Breast epithelium (tissue), 4 donors: Measurements from ENCODE around the gene RHBDF2. TPM values are rescaled to one million over a fixed set of nuclear protein-coding genes. Genes with fewer than 3 reads are reported as not detected.
A peak's percentile ranks its signal among the peaks of the same experiment; 100 is the strongest.
"Not testable (repeated sequence)": the region's sequence is repeated elsewhere in the genome, so short reads cannot be mapped to it uniquely, and the experiment has no call there.

Experiments used
- DNase-seq, 2 donors: peaks; one replicate each; pipeline ENCODE4 v3.0.0-alpha.2; 2019; ENCODE audit warnings: low spot score in 2 of 2
- H3K27ac ChIP-seq, 2 donors: fragments of 200-600 bp; sonication (generic) in 1 of 2; one replicate each; pipeline ENCODE4 v1.5.1; 2016 to 2019; ENCODE audit warnings: mild to moderate bottlenecking in 1 of 2
- H3K27me3 ChIP-seq, 2 donors: fragments of 200-600 bp; sonication (generic) in 1 of 2; one replicate each; pipeline versions ENCODE4 v1.5.1 to v1.6.0; 2017 to 2019; ENCODE audit warnings: control low read depth in 1 of 2, mild to moderate bottlenecking in 1 of 2
- H3K36me3 ChIP-seq: fragments of 200-600 bp; one replicate; pipeline ENCODE4 v1.5.1; 2019
- H3K4me1 ChIP-seq, 2 donors: fragments of 200-600 bp; sonication (generic); one replicate each; pipeline ENCODE4 v1.5.1; 2016 to 2019; ENCODE audit warnings: control low read depth in 1 of 2
- H3K4me3 ChIP-seq, 3 donors: fragments of 200-600 bp; sonication (generic); 1 replicate in 2 of 3; 2 replicates in 1 of 3; pipeline ENCODE4 v1.5.1; 2016 to 2019; ENCODE audit warnings: mild to moderate bottlenecking in 3 of 3, moderate library complexity in 2 of 3
- H3K9me3 ChIP-seq, 2 donors: fragments of 200-600 bp; sonication (generic) in 1 of 2; one replicate each; pipeline ENCODE4 v1.5.1; 2016 to 2019; ENCODE audit warnings: control low read depth in 1 of 2
- POLR2A ChIP-seq: fragments of 450-650 bp; IDR thresholded peaks from one replicate; pipeline ENCODE4 v1.6.1; 2016; ENCODE audit warnings: antibody characterized with exemption, mild to moderate bottlenecking, moderate library complexity
- POLR2AphosphoS5 ChIP-seq, 3 donors: sonication (generic); formaldehyde crosslinking; IDR thresholded peaks; one replicate each; pipeline ENCODE4 v1.6.1; 2017; ENCODE audit warnings: antibody characterized with exemption in 3 of 3
- intact Hi-C: fragments of 100-400 bp; cut with DNase I; formaldehyde crosslinking; loops from one replicate; pipeline ENCODE4 v1.15.1; 2023; ENCODE audit warnings: low total_unique reads
- total RNA-seq, 3 donors: library from RNA; depleted of rRNA; stranded (reverse); fragments of >200 nt; gene quantifications; one replicate each; pipeline ENCODE4 v1.1.0, GENCODE V29; 2016
- TF ChIP-seq, protein P1 (sequence below), 3 donors: fragments of 450-650 bp; IDR thresholded peaks; one replicate each; pipeline ENCODE4 v1.5.1; 2016 to 2017; ENCODE audit warnings: antibody characterized with exemption in 3 of 3, mild to moderate bottlenecking in 3 of 3, moderate library complexity in 3 of 3

RHBDF2 gene
- total RNA-seq, 3 donors from 2014 or later: 13.4 to 35.5 (median 26.8) TPM

DNA sequence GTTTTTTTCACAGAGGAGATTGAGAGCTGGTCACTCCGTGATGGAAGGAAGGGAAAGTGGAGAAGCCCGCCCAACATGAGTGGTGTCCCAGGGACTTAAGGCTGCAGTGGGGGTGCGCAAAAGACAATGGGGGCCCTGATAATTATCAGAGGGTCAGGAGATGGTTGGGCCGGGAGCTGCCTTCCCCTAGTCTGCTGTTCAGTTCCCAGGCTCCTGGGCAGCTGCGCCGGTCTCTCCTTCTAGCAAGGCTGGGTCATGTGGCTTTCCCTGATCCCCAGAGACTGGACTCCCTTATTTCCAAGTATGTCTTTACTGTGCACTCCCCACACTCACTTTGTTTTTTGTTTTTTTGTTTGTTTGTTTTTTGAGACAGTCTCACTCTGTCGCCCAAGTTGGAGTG lies 20.0 kb upstream of the RHBDF2 start:
- no peaks in the 10 kb centered on the region for H3K9me3 ChIP-seq
- TF ChIP-seq, protein P1, sequence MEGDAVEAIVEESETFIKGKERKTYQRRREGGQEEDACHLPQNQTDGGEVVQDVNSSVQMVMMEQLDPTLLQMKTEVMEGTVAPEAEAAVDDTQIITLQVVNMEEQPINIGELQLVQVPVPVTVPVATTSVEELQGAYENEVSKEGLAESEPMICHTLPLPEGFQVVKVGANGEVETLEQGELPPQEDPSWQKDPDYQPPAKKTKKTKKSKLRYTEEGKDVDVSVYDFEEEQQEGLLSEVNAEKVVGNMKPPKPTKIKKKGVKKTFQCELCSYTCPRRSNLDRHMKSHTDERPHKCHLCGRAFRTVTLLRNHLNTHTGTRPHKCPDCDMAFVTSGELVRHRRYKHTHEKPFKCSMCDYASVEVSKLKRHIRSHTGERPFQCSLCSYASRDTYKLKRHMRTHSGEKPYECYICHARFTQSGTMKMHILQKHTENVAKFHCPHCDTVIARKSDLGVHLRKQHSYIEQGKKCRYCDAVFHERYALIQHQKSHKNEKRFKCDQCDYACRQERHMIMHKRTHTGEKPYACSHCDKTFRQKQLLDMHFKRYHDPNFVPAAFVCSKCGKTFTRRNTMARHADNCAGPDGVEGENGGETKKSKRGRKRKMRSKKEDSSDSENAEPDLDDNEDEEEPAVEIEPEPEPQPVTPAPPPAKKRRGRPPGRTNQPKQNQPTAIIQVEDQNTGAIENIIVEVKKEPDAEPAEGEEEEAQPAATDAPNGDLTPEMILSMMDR (IDR thresholded peaks at IDR 0.05): no peak
- TF ChIP-seq POLR2AphosphoS5 (IDR thresholded peaks at IDR 0.05) (no peak), POLR2A (no peak)
- intact Hi-C loops: no loop called here
- no peaks in the 10 kb centered on the region for H3K36me3 ChIP-seq
- no peaks in the 10 kb centered on the region for H3K4me1 ChIP-seq
- H3K27me3 ChIP-seq: no peaks in the 10 kb centered on the region
- DNase-seq: no peak
- H3K4me3 ChIP-seq: no peak overlapping the region
- H3K27ac ChIP-seq: no peak overlapping the region

DNA sequence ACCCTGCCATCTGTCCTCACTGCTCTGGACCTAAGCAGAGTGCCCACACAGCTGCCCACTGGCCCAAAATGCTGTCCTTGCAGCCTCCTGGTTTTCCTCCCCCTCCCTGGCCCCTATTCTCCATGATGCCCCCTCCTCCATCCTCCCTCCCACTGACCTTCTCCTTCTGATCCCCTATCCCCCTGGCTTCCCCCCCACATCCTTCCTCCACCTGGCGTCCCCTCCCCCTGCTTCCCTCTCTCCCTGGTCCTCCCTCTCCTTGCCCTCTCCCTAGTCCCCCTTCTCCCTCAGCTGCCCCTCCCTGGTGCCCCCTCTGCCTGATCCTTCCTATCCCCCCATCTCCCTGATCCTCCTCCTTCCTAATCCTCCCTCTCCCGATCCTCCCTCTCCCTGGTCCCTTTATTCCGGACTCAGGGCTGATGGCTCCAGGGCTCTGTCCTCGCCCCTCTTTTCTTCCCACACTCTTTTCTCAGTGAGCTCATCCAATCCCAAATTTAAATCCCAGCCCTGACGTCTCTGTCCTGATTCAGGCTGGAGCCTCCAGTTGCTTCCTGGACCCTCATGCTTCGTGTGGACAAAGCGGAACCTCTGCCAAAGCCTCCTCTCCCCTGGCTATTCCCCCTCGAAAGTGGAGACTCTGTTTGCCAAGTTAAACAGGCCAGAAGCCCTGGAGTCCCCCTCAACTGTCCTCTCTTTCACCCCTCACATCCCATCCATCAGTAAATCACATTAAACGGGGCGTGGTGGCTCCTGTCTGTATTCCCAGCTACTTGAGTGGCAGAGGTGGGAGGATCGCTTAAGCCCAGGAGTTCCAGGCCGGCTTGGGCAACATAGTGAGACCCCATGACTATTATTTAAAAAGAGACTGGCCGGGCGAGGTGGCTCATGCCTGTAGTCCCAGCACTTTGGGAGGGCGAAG lies 18.1 kb upstream of the RHBDF2 start:
- Histone ChIP-seq H3K27ac (no peak overlapping the region), H3K9me3 (no peaks in the 10 kb centered on the region), H3K4me3 (no peak overlapping the region), H3K36me3 (no peaks in the 10 kb centered on the region), H3K4me1 (peaks cover 0 to 5% of the 10 kb centered on the region in 2 donors), H3K27me3 (no peaks in the 10 kb centered on the region)
- no peak for DNase-seq
- TF ChIP-seq POLR2AphosphoS5 (IDR thresholded peaks at IDR 0.05): no peak
- TF ChIP-seq POLR2A: no peak
- TF ChIP-seq, protein P1 (IDR thresholded peaks at IDR 0.05): no peak
- intact Hi-C loops: no loop called here

DNA sequence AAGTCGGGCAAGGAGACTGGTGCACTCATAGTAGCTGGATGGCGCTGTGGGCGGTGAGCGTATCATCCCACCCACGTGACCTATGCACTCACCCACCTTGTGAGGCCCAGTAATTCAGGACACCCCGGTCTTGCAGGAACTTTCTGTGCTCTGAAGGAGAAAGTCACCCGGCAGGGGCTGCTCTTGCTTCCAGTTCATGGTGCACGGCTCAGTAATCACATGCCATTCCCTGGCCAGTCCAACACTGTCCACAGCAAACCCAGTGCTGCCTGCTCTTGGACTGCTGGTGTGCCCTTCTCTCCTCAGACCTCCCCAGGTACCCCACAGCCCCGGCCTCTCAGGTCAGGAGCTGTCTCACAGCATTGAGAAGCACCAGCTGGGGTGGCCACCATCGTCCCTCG lies 16.4 kb upstream of the RHBDF2 start:
- Histone ChIP-seq H3K4me3 (no peak overlapping the region), H3K9me3 (no peaks in the 10 kb centered on the region), H3K27me3 (no peaks in the 10 kb centered on the region), H3K4me1 (peaks cover 0 to 5% of the 10 kb centered on the region in 2 donors), H3K27ac (no peak overlapping the region), H3K36me3 (no peaks in the 10 kb centered on the region)
- TF ChIP-seq, protein P1 (IDR thresholded peaks at IDR 0.05): no peak
- TF ChIP-seq POLR2A (no peak), POLR2AphosphoS5 (IDR thresholded peaks at IDR 0.05) (no peak)
- no peak for DNase-seq
- intact Hi-C loops: no loop called here

DNA sequence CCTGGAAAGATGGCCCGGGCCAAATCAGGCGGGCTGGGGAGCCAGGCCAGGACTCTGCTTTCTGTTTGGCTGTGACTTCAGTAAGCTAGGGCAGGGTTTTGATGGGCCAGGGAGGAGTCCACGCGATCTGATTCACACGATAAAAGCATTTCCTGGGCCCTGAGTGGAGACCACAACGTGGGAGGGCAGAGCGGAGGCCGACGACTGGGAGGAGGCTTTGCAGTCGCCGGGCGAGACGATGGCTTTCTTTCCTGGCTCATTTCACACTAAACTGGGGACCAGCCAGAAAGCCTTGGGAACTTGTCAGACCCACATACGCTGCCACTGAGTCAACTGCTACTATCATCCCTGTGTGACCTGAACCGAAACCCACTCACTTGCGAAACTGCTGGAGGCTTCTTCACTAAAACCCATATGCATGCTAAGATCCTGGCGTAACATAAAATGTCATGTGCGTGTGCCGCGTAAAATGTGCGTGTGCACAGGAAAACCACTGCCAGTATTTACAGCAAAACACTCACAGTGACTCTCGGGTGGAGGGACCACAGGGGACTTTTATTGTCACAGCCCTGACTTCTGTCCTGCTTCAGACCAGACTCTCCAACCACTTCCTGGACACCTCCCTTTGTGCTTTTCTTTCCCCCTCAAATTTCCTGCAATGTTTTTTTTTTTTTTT lies 14.2 kb upstream of the RHBDF2 start:
- TF ChIP-seq POLR2AphosphoS5 (IDR thresholded peaks at IDR 0.05) (peak; percentile 60 to 88 (median 79)), POLR2A (no peak)
- TF ChIP-seq, protein P1 (IDR thresholded peaks at IDR 0.05): no peak
- DNase-seq: peak in 1 of 2 donors; percentile 73
- Histone ChIP-seq H3K27me3 (no peaks in the 10 kb centered on the region), H3K36me3 (no peaks in the 10 kb centered on the region), H3K27ac (peak overlapping the region; percentile 84 to 90), H3K9me3 (no peaks in the 10 kb centered on the region), H3K4me1 (peaks cover 0 to 5% of the 10 kb centered on the region in 2 donors), H3K4me3 (peak overlapping the region in 2 of 3 donors; percentile 36 to 54)
- intact Hi-C loops: no loop called here

DNA sequence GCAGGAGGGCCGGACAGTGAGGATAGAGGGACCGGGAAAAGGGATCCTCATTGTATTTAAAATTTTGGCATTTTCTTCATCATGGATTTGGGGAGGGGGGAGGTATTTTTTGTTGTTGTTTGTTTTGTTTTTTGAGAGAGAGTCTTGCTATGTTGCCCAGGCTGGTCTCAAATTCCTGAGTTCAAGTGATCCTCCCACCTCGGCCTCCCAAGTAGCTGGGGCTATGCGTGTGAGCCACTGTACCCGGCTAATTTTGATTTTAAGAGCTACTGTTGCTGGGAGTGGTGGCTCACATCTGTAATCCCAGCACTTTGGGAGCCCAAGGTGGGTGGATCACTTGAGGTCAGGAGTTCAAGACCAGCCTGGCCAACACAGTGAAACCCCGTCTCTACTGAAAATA lies 13.1 kb upstream of the RHBDF2 start:
- intact Hi-C loops, H3K4me3 ChIP-seq, H3K27me3 ChIP-seq, H3K4me1 ChIP-seq, H3K36me3 ChIP-seq, DNase-seq, H3K9me3 ChIP-seq: not testable (repeated sequence)
- peak overlapping the region in 1 of 2 donors; percentile 32 for H3K27ac ChIP-seq
